Measurements from ENCODE around the gene EIF2AK2.

The EIF2AK2 gene

GRCh38 chr2:37119157-37119556 lies 37.6 kb downstream of the EIF2AK2 start:
- no peak for TF ChIP-seq SIN3A (IDR thresholded peaks at IDR 0.05; ENCODE audit: borderline replicate concordance, insufficient read depth, low read length)
- no peak for TF ChIP-seq FOXP2 (optimal IDR thresholded peaks at IDR 0.05; ENCODE audit: borderline replicate concordance, extremely low read depth, extremely low read length, insufficient read depth)
- TF ChIP-seq POLR2AphosphoS5 (IDR thresholded peaks at IDR 0.05; ENCODE audit: low read depth, low read length), result no peak
- TF ChIP-seq, protein P1, sequence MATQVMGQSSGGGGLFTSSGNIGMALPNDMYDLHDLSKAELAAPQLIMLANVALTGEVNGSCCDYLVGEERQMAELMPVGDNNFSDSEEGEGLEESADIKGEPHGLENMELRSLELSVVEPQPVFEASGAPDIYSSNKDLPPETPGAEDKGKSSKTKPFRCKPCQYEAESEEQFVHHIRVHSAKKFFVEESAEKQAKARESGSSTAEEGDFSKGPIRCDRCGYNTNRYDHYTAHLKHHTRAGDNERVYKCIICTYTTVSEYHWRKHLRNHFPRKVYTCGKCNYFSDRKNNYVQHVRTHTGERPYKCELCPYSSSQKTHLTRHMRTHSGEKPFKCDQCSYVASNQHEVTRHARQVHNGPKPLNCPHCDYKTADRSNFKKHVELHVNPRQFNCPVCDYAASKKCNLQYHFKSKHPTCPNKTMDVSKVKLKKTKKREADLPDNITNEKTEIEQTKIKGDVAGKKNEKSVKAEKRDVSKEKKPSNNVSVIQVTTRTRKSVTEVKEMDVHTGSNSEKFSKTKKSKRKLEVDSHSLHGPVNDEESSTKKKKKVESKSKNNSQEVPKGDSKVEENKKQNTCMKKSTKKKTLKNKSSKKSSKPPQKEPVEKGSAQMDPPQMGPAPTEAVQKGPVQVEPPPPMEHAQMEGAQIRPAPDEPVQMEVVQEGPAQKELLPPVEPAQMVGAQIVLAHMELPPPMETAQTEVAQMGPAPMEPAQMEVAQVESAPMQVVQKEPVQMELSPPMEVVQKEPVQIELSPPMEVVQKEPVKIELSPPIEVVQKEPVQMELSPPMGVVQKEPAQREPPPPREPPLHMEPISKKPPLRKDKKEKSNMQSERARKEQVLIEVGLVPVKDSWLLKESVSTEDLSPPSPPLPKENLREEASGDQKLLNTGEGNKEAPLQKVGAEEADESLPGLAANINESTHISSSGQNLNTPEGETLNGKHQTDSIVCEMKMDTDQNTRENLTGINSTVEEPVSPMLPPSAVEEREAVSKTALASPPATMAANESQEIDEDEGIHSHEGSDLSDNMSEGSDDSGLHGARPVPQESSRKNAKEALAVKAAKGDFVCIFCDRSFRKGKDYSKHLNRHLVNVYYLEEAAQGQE (IDR thresholded peaks at IDR 0.05; ENCODE audit: insufficient read depth in 1 of 2, low read depth in 2 of 2, low read length in 2 of 2), result no peak
- no peak for TF ChIP-seq TAF1 (IDR thresholded peaks at IDR 0.05; ENCODE audit: borderline replicate concordance, insufficient read depth, low read length)

DNA sequence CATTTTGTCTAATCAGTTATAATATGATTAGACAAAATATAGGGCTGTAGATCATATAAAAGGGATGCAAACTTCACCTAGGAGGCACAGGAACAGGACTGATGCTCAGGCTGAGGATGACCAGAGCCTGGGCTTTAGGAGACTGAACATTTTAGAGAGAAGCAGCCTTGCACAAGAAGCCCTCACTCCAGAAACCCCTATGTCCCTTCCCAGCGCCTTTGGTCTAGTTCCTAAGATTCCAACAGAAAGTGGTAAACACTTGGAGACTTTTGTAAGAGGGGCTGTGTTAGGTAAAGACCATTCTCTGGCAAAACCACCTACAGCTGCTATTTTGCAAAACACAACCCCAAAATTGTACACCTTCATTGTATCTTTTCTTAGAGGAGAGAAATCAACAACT lies 39.2 kb downstream of the EIF2AK2 start:
- no peak for TF ChIP-seq TAF1 (IDR thresholded peaks at IDR 0.05; ENCODE audit: borderline replicate concordance, insufficient read depth, low read length)
- TF ChIP-seq, protein P1 (IDR thresholded peaks at IDR 0.05; ENCODE audit: insufficient read depth in 1 of 2, low read depth in 2 of 2, low read length in 2 of 2), result no peak
- no peak for TF ChIP-seq POLR2AphosphoS5 (IDR thresholded peaks at IDR 0.05; ENCODE audit: low read depth, low read length)
- no peak for TF ChIP-seq FOXP2 (optimal IDR thresholded peaks at IDR 0.05; ENCODE audit: borderline replicate concordance, extremely low read depth, extremely low read length, insufficient read depth)
- TF ChIP-seq SIN3A (IDR thresholded peaks at IDR 0.05; ENCODE audit: borderline replicate concordance, insufficient read depth, low read length), result no peak

DNA sequence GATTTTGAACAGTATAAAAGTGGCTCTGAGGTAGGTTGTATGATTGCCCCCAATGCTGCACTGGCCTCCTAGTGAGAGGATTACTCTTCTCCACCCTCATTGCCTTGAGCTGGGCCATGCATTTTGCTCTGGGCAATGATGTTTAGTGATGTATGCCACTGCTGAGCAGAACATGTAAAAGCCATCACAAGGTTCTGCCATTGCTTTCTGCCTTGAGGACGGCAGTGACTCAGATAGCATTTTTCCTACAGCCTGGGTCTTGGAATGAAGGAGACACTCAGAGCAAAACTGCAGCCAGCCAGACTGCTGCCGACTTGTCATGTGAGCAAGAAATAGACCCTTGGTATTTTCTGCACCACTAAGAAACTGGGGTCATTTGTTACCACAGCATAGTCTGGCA lies 44.8 kb downstream of the EIF2AK2 start:
- TF ChIP-seq SIN3A (IDR thresholded peaks at IDR 0.05; ENCODE audit: borderline replicate concordance, insufficient read depth, low read length) (no peak), TAF1 (IDR thresholded peaks at IDR 0.05; ENCODE audit: borderline replicate concordance, insufficient read depth, low read length) (no peak), POLR2AphosphoS5 (IDR thresholded peaks at IDR 0.05; ENCODE audit: low read depth, low read length) (no peak), FOXP2 (optimal IDR thresholded peaks at IDR 0.05; ENCODE audit: borderline replicate concordance, extremely low read depth, extremely low read length, insufficient read depth) (no peak)
- TF ChIP-seq, protein P1 (IDR thresholded peaks at IDR 0.05; ENCODE audit: insufficient read depth in 1 of 2, low read depth in 2 of 2, low read length in 2 of 2), result no peak

- TF ChIP-seq, protein P1 (IDR thresholded peaks at IDR 0.05; ENCODE audit: insufficient read depth in 1 of 2, low read depth in 2 of 2, low read length in 2 of 2), result no peak
- no peak for TF ChIP-seq SIN3A (IDR thresholded peaks at IDR 0.05; ENCODE audit: borderline replicate concordance, insufficient read depth, low read length)
- no peak for TF ChIP-seq POLR2AphosphoS5 (IDR thresholded peaks at IDR 0.05; ENCODE audit: low read depth, low read length)
- TF ChIP-seq FOXP2 (optimal IDR thresholded peaks at IDR 0.05; ENCODE audit: borderline replicate concordance, extremely low read depth, extremely low read length, insufficient read depth), result no peak
- TF ChIP-seq TAF1 (IDR thresholded peaks at IDR 0.05; ENCODE audit: borderline replicate concordance, insufficient read depth, low read length), result no peak
These were observed 46.2 kb downstream of the EIF2AK2 start for GRCh38 chr2:37110306-37111212.

Data from PFSK-1 (cell line).